ENCODE data around the gene NCOR2. TPM values are rescaled to one million over a fixed set of nuclear protein-coding genes. Genes with fewer than 3 reads are reported as not detected.

NCOR2 gene
- total RNA-seq, 1 donor from 2014 or later, result 143 TPM

GRCh38 chr12:124544983-124545382 lies 22.4 kb downstream of the NCOR2 start:
- Mint-ChIP-seq H3K27ac (ENCODE audit: unreplicated experiment) (no peak overlapping the region), H3K4me3 (no peak overlapping the region), H3K27me3 (ENCODE audit: low read depth) (no peaks in the 10 kb centered on the region), H3K36me3 (ENCODE audit: low read depth) (no peaks in the 10 kb centered on the region), H3K4me1 (peaks cover 10% of the 10 kb centered on the region), H3K9me3 (no peaks in the 10 kb centered on the region)
- TF ChIP-seq, protein P1, sequence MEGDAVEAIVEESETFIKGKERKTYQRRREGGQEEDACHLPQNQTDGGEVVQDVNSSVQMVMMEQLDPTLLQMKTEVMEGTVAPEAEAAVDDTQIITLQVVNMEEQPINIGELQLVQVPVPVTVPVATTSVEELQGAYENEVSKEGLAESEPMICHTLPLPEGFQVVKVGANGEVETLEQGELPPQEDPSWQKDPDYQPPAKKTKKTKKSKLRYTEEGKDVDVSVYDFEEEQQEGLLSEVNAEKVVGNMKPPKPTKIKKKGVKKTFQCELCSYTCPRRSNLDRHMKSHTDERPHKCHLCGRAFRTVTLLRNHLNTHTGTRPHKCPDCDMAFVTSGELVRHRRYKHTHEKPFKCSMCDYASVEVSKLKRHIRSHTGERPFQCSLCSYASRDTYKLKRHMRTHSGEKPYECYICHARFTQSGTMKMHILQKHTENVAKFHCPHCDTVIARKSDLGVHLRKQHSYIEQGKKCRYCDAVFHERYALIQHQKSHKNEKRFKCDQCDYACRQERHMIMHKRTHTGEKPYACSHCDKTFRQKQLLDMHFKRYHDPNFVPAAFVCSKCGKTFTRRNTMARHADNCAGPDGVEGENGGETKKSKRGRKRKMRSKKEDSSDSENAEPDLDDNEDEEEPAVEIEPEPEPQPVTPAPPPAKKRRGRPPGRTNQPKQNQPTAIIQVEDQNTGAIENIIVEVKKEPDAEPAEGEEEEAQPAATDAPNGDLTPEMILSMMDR (conservative IDR thresholded peaks at IDR 0.05), result no peak
- DNase-seq (ENCODE audit: low read depth, low spot score), result no peak

DNA sequence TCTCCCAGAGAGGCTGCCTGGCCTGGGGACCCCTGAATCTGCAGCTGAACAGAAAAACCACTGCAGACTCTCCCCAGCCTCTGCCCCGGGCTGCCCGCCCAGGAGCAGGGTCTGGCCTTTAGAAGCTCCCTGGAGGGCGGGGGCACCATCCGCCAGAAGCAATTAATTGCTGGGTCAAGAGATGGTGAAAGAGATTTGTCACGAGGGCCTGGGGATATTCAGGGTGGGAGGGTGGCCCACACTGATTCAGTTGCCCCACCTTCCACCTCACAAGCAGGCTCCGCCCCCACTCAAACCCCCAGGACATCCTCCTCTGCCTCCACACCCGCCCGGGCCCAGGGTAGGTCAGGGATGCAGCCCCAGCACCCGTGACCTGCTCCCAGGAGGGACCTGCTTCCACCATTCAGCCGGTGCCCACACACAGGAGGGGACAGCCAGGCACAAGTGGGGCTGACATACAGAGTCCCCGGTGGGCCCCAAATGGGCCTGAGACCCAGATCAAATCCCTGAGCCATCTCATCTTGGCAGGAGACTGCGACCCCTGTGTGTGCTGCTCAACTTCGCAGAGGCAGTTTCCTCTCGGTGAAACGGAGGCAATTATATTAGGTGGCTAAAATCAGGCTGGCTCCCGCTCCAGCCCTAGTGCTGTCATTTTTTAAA lies 23.0 kb downstream of the NCOR2 start:
- no peaks in the 10 kb centered on the region for H3K36me3 Mint-ChIP-seq (ENCODE audit: low read depth)
- peaks cover 15% of the 10 kb centered on the region for H3K4me1 Mint-ChIP-seq
- TF ChIP-seq, protein P1 (conservative IDR thresholded peaks at IDR 0.05), result no peak
- H3K4me3 Mint-ChIP-seq, result no peak overlapping the region
- no peak overlapping the region for H3K27ac Mint-ChIP-seq (ENCODE audit: unreplicated experiment)
- H3K27me3 Mint-ChIP-seq (ENCODE audit: low read depth), result no peaks in the 10 kb centered on the region
- DNase-seq (ENCODE audit: low read depth, low spot score), result no peak
- H3K9me3 Mint-ChIP-seq, result no peaks in the 10 kb centered on the region

DNA sequence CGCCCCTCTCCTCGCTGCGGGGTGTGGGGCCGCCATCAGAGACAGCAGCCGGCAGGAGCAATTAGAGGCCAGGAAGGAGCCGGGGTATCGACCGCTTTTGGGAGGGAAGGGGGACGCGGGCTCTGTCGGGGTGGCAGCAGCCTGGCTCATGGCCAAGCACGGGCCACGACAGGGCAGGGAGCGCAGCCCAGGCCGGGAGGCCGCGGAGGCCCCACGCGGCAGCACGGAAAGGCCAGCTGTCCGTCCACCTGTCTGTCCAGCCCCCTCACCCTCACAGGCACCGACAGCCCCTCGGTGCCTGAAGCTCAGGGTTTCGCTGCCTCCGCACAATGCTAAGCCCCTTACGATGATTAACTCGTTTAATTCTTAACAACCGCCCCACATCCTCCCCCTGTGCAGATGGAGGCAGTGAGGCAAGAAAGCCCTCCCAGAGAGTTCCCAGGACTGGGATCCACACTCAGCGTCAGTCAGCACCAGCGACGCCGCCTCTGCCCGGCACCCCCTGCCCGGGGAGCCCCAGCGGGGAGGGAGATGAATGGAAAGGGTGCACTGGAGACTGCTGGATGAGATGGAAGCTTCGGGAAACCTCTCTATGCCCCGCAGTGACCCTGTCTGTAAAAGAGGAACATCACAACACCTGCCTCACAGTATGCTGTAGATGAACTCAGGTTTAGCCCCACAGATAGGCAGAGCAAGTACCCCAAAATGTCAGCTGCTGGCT lies 23.7 kb downstream of the NCOR2 start:
- Mint-ChIP-seq H3K4me1 (peaks cover 15% of the 10 kb centered on the region), H3K27ac (ENCODE audit: unreplicated experiment) (peak overlapping the region; percentile 57), H3K4me3 (no peak overlapping the region), H3K36me3 (ENCODE audit: low read depth) (no peaks in the 10 kb centered on the region), H3K9me3 (no peaks in the 10 kb centered on the region), H3K27me3 (ENCODE audit: low read depth) (no peaks in the 10 kb centered on the region)
- TF ChIP-seq, protein P1 (conservative IDR thresholded peaks at IDR 0.05), result no peak
- no peak for DNase-seq (ENCODE audit: low read depth, low spot score)

GRCh38 chr12:124543052-124543589 lies 24.3 kb downstream of the NCOR2 start:
- Mint-ChIP-seq H3K27ac (ENCODE audit: unreplicated experiment) (peak overlapping the region; percentile 57), H3K36me3 (ENCODE audit: low read depth) (no peaks in the 10 kb centered on the region), H3K9me3 (no peaks in the 10 kb centered on the region), H3K4me3 (no peak overlapping the region), H3K27me3 (ENCODE audit: low read depth) (no peaks in the 10 kb centered on the region), H3K4me1 (peaks cover 21% of the 10 kb centered on the region)
- DNase-seq (ENCODE audit: low read depth, low spot score), result no peak
- TF ChIP-seq, protein P1 (conservative IDR thresholded peaks at IDR 0.05), result no peak

GRCh38 chr12:124542021-124542949 lies 25.1 kb downstream of the NCOR2 start:
- Mint-ChIP-seq H3K36me3 (ENCODE audit: low read depth) (no peaks in the 10 kb centered on the region), H3K4me1 (peaks cover 22% of the 10 kb centered on the region), H3K27me3 (ENCODE audit: low read depth) (no peaks in the 10 kb centered on the region), H3K4me3 (no peak overlapping the region), H3K27ac (ENCODE audit: unreplicated experiment) (peak overlapping the region; percentile 62), H3K9me3 (no peaks in the 10 kb centered on the region)
- no peak for DNase-seq (ENCODE audit: low read depth, low spot score)
- TF ChIP-seq, protein P1 (conservative IDR thresholded peaks at IDR 0.05), result no peak

Data from neural crest cell (in vitro differentiated cells).